ENCODE data around the gene FOLR2.
"Not testable (repeated sequence)": the region's sequence is repeated elsewhere in the genome, so short reads cannot be mapped to it uniquely, and the experiment has no call there.

FOLR2 gene

DNA sequence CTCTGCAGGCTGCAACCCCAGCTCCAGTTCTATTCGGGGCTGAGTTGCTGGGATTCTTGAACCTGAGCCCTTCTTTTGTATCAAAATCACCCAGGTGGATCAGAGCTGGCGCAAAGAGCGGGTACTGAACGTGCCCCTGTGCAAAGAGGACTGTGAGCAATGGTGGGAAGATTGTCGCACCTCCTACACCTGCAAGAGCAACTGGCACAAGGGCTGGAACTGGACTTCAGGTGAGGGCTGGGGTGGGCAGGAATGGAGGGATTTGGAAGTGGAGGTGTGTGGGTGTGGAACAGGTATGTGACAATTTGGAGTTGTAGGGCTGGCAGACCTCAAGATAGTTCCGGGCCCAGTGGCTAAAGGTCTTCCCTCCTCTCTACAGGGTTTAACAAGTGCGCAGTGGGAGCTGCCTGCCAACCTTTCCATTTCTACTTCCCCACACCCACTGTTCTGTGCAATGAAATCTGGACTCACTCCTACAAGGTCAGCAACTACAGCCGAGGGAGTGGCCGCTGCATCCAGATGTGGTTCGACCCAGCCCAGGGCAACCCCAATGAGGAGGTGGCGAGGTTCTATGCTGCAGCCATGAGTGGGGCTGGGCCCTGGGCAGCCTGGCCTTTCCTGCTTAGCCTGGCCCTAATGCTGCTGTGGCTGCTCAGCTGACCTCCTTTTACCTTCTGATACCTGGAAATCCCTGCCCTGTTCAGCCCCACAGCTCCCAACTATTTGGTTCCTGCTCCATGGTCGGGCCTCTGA, 20.9 kb upstream of the FOLR2 start:
- Histone ChIP-seq H3K36me3 (ENCODE audit: low read length) (no peaks in the 10 kb centered on the region), H3K27me3 (ENCODE audit: low read length) (no peaks in the 10 kb centered on the region), H3K9ac (ENCODE audit: low read length) (no peak overlapping the region), H3K79me2 (ENCODE audit: insufficient read depth, low read length) (no peaks in the 10 kb centered on the region), H3K4me2 (ENCODE audit: low read depth, low read length, poor library complexity, severe bottlenecking) (no peak overlapping the region), H3F3A (ENCODE audit: insufficient read depth) (no peaks in the 10 kb centered on the region), H3K9me3 (ENCODE audit: insufficient read depth, low read length) (no peaks in the 10 kb centered on the region), H3K9me2 (replicated peaks; ENCODE audit: insufficient read depth, low read length) (no peaks in the 10 kb centered on the region), H4K20me1 (ENCODE audit: low read depth, low read length) (no peaks in the 10 kb centered on the region), H3K27ac (ENCODE audit: low read depth, low read length) (no peak overlapping the region), H3K4me3 (ENCODE audit: insufficient read depth, low read length, poor library complexity, severe bottlenecking) (no peak overlapping the region), H2AFZ (ENCODE audit: low read depth, low read length, severe bottlenecking) (no peak overlapping the region)
- TF ChIP-seq EZH2phosphoT487 (conservative IDR thresholded peaks at IDR 0.05; ENCODE audit: low read length) = no peak
- TF ChIP-seq, protein P1, sequence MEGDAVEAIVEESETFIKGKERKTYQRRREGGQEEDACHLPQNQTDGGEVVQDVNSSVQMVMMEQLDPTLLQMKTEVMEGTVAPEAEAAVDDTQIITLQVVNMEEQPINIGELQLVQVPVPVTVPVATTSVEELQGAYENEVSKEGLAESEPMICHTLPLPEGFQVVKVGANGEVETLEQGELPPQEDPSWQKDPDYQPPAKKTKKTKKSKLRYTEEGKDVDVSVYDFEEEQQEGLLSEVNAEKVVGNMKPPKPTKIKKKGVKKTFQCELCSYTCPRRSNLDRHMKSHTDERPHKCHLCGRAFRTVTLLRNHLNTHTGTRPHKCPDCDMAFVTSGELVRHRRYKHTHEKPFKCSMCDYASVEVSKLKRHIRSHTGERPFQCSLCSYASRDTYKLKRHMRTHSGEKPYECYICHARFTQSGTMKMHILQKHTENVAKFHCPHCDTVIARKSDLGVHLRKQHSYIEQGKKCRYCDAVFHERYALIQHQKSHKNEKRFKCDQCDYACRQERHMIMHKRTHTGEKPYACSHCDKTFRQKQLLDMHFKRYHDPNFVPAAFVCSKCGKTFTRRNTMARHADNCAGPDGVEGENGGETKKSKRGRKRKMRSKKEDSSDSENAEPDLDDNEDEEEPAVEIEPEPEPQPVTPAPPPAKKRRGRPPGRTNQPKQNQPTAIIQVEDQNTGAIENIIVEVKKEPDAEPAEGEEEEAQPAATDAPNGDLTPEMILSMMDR (IDR thresholded peaks at IDR 0.05; ENCODE audit: insufficient read depth, low read length, poor library complexity, severe bottlenecking) = no peak

DNA sequence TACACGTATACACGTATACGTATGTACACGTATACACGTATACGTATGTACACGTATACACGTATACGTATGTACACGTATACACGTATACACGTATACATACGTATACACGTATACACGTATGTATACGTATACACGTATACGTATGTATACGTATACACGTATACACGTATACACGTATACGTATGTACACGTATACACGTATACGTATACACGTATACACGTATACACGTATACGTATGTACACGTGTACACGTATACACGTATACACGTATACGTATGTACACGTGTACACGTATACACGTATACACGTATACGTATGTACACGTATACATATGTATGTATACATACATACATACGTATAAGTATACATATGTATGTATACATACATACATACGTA, 15.1 kb upstream of the FOLR2 start:
- H3K9ac ChIP-seq (ENCODE audit: low read length); H3K36me3 ChIP-seq (ENCODE audit: low read length); H3K27me3 ChIP-seq (ENCODE audit: low read length); H3K9me2 ChIP-seq (replicated peaks; ENCODE audit: insufficient read depth, low read length); H3K9me3 ChIP-seq (ENCODE audit: insufficient read depth, low read length); H3K4me3 ChIP-seq (ENCODE audit: insufficient read depth, low read length, poor library complexity, severe bottlenecking); H3K27ac ChIP-seq (ENCODE audit: low read depth, low read length); H3K4me2 ChIP-seq (ENCODE audit: low read depth, low read length, poor library complexity, severe bottlenecking); H3F3A ChIP-seq (ENCODE audit: insufficient read depth); H3K79me2 ChIP-seq (ENCODE audit: insufficient read depth, low read length); H4K20me1 ChIP-seq (ENCODE audit: low read depth, low read length); H2AFZ ChIP-seq (ENCODE audit: low read depth, low read length, severe bottlenecking): not testable (repeated sequence)

DNA sequence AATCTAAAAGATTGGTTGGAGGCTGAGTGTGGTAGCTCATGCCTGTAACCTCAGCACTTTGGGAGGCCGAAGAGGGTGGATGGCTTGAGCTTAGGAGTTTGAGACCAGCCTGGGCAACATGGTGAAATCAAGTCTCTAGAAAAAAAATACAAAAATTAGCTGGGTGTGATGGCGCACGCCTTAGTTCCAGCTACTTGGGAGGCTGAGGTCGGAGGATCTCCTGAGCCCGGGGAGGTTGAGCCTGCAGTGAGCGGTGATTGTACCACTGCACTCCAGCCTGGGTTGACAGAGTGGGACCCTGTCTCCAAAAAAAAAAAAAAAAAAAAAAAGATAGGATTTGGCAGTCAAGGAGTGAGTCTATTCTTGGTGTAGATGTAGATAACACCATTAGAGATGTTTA, 14.0 kb upstream of the FOLR2 start:
- no peak overlapping the region for H3K4me3 ChIP-seq (ENCODE audit: insufficient read depth, low read length, poor library complexity, severe bottlenecking)

DNA sequence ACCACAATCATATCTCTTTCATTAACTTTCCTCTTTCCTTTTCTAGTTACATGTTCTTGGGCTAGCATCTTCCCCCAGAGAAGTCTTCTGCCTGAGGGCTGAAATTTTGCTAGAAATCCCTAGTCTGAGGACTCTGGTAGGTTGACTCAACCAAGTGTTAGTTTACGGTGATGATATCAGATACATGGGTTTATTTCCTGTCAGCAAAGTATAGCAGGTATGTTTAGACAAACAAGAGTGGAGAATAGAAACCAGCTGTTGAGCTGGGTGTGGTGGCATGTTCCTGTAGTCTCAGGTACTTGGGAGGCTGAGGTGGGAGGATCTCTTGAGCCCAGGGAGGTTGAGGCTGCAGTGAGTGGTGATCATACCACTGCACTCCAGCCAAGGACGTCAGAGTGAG, 13.4 kb upstream of the FOLR2 start:
- Histone ChIP-seq H3K4me3 (ENCODE audit: insufficient read depth, low read length, poor library complexity, severe bottlenecking) (no peak overlapping the region), H3K27ac (ENCODE audit: low read depth, low read length) (no peak overlapping the region), H3K9me3 (ENCODE audit: insufficient read depth, low read length) (no peaks in the 10 kb centered on the region), H3K79me2 (ENCODE audit: insufficient read depth, low read length) (no peaks in the 10 kb centered on the region), H3K4me2 (ENCODE audit: low read depth, low read length, poor library complexity, severe bottlenecking) (no peak overlapping the region), H3K36me3 (ENCODE audit: low read length) (no peaks in the 10 kb centered on the region), H3K27me3 (ENCODE audit: low read length) (no peaks in the 10 kb centered on the region), H4K20me1 (ENCODE audit: low read depth, low read length) (no peaks in the 10 kb centered on the region), H3K9me2 (replicated peaks; ENCODE audit: insufficient read depth, low read length) (no peaks in the 10 kb centered on the region), H3F3A (ENCODE audit: insufficient read depth) (no peaks in the 10 kb centered on the region), H2AFZ (ENCODE audit: low read depth, low read length, severe bottlenecking) (no peak overlapping the region), H3K9ac (ENCODE audit: low read length) (no peak overlapping the region)
- no peak for TF ChIP-seq EZH2phosphoT487 (conservative IDR thresholded peaks at IDR 0.05; ENCODE audit: low read length)
- TF ChIP-seq, protein P1 (IDR thresholded peaks at IDR 0.05; ENCODE audit: insufficient read depth, low read length, poor library complexity, severe bottlenecking) = no peak

More for the DNA sequence above, 14.0 kb upstream of the FOLR2 start:
- Histone ChIP-seq H3K4me2 (ENCODE audit: low read depth, low read length, poor library complexity, severe bottlenecking) (no peak overlapping the region), H4K20me1 (ENCODE audit: low read depth, low read length) (no peaks in the 10 kb centered on the region), H3K27ac (ENCODE audit: low read depth, low read length) (no peak overlapping the region), H3K9me3 (ENCODE audit: insufficient read depth, low read length) (no peaks in the 10 kb centered on the region), H3K27me3 (ENCODE audit: low read length) (no peaks in the 10 kb centered on the region), H3F3A (ENCODE audit: insufficient read depth) (no peaks in the 10 kb centered on the region), H3K79me2 (ENCODE audit: insufficient read depth, low read length) (no peaks in the 10 kb centered on the region), H2AFZ (ENCODE audit: low read depth, low read length, severe bottlenecking) (no peak overlapping the region), H3K36me3 (ENCODE audit: low read length) (no peaks in the 10 kb centered on the region), H3K9ac (ENCODE audit: low read length) (no peak overlapping the region), H3K9me2 (replicated peaks; ENCODE audit: insufficient read depth, low read length) (no peaks in the 10 kb centered on the region)
- TF ChIP-seq, protein P1 (IDR thresholded peaks at IDR 0.05; ENCODE audit: insufficient read depth, low read length, poor library complexity, severe bottlenecking) = no peak
- no peak for TF ChIP-seq EZH2phosphoT487 (conservative IDR thresholded peaks at IDR 0.05; ENCODE audit: low read length)
